Stomach (tissue), 4 donors: ENCODE results near the gene MLLT6.

Experiments
- EP300 ChIP-seq: sonication (generic); formaldehyde crosslinking; IDR thresholded peaks from one replicate; pipeline ENCODE4 v1.6.1; 2017; ENCODE audit warnings: antibody characterized with exemption
- POLR2A ChIP-seq, 4 donors: fragments of 450-650 bp; IDR thresholded peaks; one replicate each; pipeline ENCODE4 v1.6.1; 2016; ENCODE audit warnings: antibody characterized with exemption in 4 of 4, control low read depth in 2 of 4, mild to moderate bottlenecking in 1 of 4, moderate library complexity in 1 of 4
- POLR2AphosphoS5 ChIP-seq, 3 donors: sonication (generic); formaldehyde crosslinking; IDR thresholded peaks; one replicate each; pipeline ENCODE4 v1.6.1; 2016; ENCODE audit warnings: antibody characterized with exemption in 3 of 3
- TF ChIP-seq, protein P1 (sequence below), 7 experiments: fragments of 450-650 bp in 4 of 7; fragments of 200-600 bp in 3 of 7; sonication (generic) in 3 of 7; IDR thresholded peaks; one replicate each; pipeline ENCODE4 v1.5.1; 2016 to 2019; ENCODE audit warnings: antibody characterized with exemption in 7 of 7, control low read depth in 2 of 7, mild to moderate bottlenecking in 1 of 7

DNA sequence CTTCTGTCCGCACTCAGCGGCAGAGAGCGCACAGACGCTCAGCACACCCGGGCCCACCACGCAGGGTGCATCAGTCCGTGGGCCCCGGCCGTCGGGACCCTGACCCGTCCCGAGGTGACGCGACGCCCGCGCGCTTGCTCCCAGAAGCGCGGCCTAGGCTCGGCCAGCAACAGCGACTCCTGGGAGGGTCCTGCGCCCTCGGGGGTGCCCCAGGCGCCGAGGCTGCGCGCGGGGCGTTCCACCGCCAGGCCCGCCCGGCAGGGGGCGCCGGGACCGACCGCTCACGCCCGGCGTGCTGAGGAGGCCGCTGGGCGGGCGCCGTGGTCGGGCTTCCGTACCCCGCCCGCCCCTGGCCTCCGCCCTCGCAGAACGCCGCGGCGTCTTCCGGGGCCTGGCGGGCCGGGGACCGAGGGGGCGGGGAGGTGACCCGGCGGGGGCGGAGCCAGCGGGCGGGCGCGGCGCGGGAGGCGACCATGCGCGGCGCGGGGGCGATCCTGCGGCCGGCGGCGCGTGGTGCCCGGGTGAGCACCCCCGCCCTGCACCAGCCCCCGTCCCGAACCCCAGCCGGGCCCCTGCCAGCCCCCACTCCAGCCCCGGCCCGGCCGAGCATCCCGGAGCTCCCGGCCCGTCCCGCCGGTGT, 24.9 kb downstream of the MLLT6 start, which contains the start of gene CISD3:
- TF ChIP-seq, protein P1, sequence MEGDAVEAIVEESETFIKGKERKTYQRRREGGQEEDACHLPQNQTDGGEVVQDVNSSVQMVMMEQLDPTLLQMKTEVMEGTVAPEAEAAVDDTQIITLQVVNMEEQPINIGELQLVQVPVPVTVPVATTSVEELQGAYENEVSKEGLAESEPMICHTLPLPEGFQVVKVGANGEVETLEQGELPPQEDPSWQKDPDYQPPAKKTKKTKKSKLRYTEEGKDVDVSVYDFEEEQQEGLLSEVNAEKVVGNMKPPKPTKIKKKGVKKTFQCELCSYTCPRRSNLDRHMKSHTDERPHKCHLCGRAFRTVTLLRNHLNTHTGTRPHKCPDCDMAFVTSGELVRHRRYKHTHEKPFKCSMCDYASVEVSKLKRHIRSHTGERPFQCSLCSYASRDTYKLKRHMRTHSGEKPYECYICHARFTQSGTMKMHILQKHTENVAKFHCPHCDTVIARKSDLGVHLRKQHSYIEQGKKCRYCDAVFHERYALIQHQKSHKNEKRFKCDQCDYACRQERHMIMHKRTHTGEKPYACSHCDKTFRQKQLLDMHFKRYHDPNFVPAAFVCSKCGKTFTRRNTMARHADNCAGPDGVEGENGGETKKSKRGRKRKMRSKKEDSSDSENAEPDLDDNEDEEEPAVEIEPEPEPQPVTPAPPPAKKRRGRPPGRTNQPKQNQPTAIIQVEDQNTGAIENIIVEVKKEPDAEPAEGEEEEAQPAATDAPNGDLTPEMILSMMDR (IDR thresholded peaks at IDR 0.05) = peak in 5 of 7 experiments; percentile 25 to 93 (median 73)
- TF ChIP-seq POLR2A (IDR thresholded peaks at IDR 0.05) (no peak), POLR2AphosphoS5 (IDR thresholded peaks at IDR 0.05) (peak in 2 of 3 donors; percentile 27 to 41), EP300 (no peak)
